ENCODE results near the gene HDDC2. TPM values are rescaled to one million over a fixed set of nuclear protein-coding genes. Genes with fewer than 3 reads are reported as not detected.

HDDC2 gene
- total RNA-seq, 4 donors from 2014 or later: 40.1 to 65.6 (median 42.8) TPM

DNA sequence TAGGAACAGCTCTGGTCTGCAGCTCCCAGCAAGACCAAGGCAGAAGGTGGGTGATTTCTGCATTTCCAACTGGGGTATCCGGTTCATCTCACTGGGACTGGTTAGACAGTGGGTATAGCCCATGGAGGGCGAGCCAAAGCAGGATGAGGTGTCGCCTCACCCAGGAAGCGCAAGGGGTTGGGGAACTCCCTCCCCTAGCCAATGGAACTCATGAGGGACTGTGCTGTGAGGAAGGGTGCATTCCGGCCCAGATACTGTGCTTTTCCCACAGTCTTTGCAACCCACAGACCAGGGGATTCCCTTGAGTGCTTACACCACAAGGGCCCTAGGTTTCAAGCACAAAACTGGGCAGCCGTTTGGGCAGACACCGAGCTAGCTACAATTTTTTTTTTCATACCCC lies 21.8 kb downstream of the HDDC2 start:
- TF ChIP-seq, protein P1, sequence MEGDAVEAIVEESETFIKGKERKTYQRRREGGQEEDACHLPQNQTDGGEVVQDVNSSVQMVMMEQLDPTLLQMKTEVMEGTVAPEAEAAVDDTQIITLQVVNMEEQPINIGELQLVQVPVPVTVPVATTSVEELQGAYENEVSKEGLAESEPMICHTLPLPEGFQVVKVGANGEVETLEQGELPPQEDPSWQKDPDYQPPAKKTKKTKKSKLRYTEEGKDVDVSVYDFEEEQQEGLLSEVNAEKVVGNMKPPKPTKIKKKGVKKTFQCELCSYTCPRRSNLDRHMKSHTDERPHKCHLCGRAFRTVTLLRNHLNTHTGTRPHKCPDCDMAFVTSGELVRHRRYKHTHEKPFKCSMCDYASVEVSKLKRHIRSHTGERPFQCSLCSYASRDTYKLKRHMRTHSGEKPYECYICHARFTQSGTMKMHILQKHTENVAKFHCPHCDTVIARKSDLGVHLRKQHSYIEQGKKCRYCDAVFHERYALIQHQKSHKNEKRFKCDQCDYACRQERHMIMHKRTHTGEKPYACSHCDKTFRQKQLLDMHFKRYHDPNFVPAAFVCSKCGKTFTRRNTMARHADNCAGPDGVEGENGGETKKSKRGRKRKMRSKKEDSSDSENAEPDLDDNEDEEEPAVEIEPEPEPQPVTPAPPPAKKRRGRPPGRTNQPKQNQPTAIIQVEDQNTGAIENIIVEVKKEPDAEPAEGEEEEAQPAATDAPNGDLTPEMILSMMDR (IDR thresholded peaks at IDR 0.05): no peak
- no peak for TF ChIP-seq POLR2A (IDR thresholded peaks at IDR 0.05)
- intact Hi-C loops (cut with DNase I; ENCODE audit: low total_unique reads): no loop called here
- H3K4me3 ChIP-seq (ENCODE audit: low read depth, poor library complexity, severe bottlenecking): no peak overlapping the region
- no peak for DNase-seq (ENCODE audit: low spot score in 2 of 2)
- WGBS, 2 donors: 84 to 98% methylated on average over 7 of the region's 7 CpGs

DNA sequence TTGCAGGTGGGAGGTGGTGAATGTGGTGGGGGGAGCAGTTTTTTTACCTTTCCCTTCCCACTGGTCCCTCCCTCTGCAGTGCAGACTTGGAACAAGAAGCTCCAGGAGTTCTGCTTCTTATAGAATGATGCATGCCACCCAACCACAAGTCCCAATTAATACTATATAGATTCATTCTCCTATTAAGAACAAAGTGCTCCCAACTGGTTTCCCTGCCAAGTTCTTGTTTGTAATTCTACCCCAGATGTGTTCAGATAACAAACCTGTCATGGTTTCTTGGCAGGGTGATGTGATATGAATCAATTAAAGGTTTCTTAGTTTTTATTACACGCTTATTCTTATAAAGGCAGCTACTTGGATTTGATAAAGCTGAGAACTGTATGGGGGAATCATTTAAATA lies 23.9 kb downstream of the HDDC2 start:
- H3K4me3 ChIP-seq (ENCODE audit: low read depth, poor library complexity, severe bottlenecking): no peak overlapping the region
- 51 to 55% methylated on average over 1 of the region's 1 CpG for WGBS, 2 donors
- intact Hi-C loops (cut with DNase I; ENCODE audit: low total_unique reads): no loop called here
- DNase-seq (ENCODE audit: low spot score in 2 of 2): no peak
- TF ChIP-seq POLR2A (IDR thresholded peaks at IDR 0.05): no peak
- TF ChIP-seq, protein P1 (IDR thresholded peaks at IDR 0.05): no peak

DNA sequence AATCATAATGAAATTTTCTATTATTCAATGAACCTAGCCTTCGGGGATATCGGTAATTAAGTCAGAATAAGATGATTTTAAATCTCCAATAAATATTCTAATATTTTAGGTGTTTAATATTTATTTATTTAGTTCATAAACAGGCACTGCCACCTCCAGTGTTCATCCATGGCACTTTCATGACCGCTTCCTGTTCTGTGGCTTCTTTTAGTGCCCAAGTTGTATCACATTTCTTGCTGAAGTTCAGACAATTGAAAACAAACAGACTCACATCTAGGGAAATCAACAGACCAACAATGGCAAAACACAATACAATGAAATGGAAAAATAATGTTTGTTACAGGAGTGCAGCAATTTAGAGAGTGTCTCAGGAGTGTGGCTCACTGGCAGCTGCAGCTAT lies 26.0 kb downstream of the HDDC2 start:
- 95% methylated on average over 3 of the region's 3 CpGs for WGBS, 2 donors
- TF ChIP-seq, protein P1 (IDR thresholded peaks at IDR 0.05): no peak
- no peak for TF ChIP-seq POLR2A (IDR thresholded peaks at IDR 0.05)
- intact Hi-C loops (cut with DNase I; ENCODE audit: low total_unique reads): no loop called here
- H3K4me3 ChIP-seq (ENCODE audit: low read depth, poor library complexity, severe bottlenecking): no peak overlapping the region
- DNase-seq (ENCODE audit: low spot score in 2 of 2): no peak

DNA sequence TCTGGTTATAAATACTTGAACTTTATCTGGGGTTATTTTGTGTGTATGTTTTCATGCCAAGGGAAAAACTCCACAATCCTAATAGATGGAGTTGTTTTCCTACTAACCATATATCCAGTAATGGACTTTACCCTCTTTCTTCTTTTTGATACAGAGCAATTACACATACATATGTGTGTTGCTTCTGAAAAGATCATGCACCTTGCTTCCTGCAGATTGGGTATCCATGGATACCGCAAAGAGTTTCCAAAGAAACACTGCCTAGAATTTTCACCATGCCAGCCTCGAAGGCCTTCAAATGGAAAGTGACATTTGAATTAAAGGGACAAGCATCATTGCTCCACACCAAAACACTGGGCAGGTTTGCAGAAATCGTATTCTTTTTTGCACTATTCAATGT lies 26.8 kb downstream of the HDDC2 start:
- TF ChIP-seq, protein P1 (IDR thresholded peaks at IDR 0.05): no peak
- TF ChIP-seq POLR2A (IDR thresholded peaks at IDR 0.05): no peak
- WGBS, 2 donors: 85 to 86% methylated on average over 3 of the region's 3 CpGs
- intact Hi-C loops (cut with DNase I; ENCODE audit: low total_unique reads): no loop called here
- no peak overlapping the region for H3K4me3 ChIP-seq (ENCODE audit: low read depth, poor library complexity, severe bottlenecking)
- no peak for DNase-seq (ENCODE audit: low spot score in 2 of 2)

DNA sequence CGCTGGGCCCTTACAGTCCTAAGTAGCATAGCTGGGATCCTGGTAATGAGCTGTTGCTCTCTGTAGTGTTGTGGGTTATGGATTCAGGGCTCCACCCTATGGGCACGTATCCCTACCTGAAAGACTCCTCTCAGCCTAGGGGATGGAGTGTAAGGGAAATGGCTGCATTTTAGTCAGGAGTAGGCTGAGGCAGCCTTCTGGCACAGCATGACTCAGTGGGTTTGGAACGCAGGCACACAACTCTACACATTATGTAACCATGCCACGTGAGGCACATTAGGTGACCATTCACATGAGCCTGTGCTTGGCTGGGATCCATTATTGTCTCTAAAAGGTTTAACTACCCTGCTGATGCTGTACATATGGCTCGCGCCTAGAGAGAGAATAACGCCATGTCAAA lies 27.8 kb downstream of the HDDC2 start:
- intact Hi-C loops (cut with DNase I; ENCODE audit: low total_unique reads): no loop called here
- TF ChIP-seq, protein P1 (IDR thresholded peaks at IDR 0.05): no peak
- TF ChIP-seq POLR2A (IDR thresholded peaks at IDR 0.05): no peak
- peak in 1 of 2 donors; percentile 29 for DNase-seq (ENCODE audit: low spot score in 2 of 2)
- H3K4me3 ChIP-seq (ENCODE audit: low read depth, poor library complexity, severe bottlenecking): no peak overlapping the region
- WGBS, 2 donors: 79 to 89% methylated on average over 7 of the region's 7 CpGs

DNA sequence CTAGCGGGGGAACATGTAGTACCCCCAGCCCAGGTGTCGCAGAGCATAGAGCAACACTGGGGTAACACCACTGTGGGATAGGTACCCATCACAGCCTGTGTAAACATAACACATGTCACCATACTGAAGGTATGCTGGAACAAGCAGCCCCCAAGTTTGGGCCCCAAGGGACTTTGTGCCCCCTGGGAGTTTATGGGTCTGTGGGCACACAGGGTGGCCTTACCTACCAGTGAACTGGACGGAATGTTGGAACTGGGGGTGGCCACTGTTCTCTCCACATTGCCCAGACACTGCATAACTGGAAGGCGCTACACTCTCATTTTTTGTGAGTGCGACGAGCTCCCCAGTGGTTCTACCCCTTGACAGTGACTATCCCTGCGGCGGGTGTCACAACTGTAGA lies 28.5 kb downstream of the HDDC2 start:
- WGBS, 2 donors: 98 to 99% methylated on average over 8 of the region's 8 CpGs

More for the DNA sequence above, 28.5 kb downstream of the HDDC2 start:
- H3K4me3 ChIP-seq (ENCODE audit: low read depth, poor library complexity, severe bottlenecking): no peak overlapping the region
- TF ChIP-seq POLR2A (IDR thresholded peaks at IDR 0.05): no peak
- TF ChIP-seq, protein P1 (IDR thresholded peaks at IDR 0.05): no peak
- intact Hi-C loops (cut with DNase I; ENCODE audit: low total_unique reads): no loop called here
- DNase-seq (ENCODE audit: low spot score in 2 of 2): no peak
